GM21576 (cell line): Measurements from ENCODE around the gene XRCC3.

Source experiments
- ATAC-seq: cut with Tn5 transposase; IDR thresholded peaks from one replicate; pipeline ENCODE4 v1.9.1; 2021; ENCODE audit warnings: mild to moderate bottlenecking, moderate library complexity; ENCODE audit not compliant: unreplicated experiment

Gene XRCC3

DNA sequence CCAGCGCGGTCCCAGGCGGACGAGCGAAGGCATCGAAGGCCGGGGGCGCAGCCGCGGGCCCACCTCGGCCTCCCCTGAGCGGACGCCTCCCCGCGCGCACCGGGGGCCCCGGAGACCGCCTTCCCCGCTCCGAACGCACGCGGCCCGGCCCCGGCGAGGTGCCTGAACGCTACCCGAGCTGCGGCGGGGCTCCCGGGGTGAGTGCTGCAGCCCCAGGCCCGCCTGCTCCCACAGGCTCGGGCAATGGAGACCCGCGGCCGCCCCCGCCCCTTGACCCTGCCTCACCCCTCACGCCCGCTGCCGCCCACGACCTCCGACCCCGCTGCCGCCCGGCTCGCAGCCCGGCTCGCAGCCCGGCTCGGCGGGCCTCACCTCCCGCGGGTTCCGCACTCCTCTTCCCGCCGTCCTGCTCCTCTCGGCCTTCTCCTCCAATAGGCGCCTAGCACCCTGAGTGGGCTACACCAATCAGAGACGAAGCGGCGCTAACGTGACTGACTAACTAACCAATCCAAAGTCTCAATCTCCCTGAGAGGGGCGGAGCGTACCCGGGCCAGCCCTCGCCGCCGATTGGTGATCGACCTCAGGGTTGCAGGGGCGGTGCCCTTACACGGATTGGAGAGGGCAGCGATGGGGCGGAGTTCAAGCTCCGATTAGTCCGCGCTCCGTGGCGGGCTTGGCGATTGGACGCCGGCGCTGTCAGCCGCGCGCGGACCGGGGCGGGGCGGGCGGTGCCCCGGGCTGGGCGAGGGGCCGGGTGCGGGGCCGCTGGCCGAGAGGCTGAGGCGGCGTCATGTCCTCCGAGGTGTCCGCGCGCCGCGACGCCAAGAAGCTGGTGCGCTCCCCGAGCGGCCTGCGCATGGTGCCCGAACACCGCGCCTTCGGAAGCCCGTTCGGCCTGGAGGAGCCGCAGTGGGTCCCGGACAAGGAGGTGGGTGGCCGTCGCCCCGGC, at the start of gene XRCC3, which contains the start of gene ZFYVE21:
Gene XRCC3 (minus strand): TSS at position 400 of the 949 bp plus-strand sequence. CDS start 4,364 bp downstream, outside the sequence.
Gene ZFYVE21 (plus strand): TSS at position 759 of the 949 bp plus-strand sequence. CDS start 32 bp downstream, at position 791.
- ATAC-seq, result peak; percentile 94

DNA sequence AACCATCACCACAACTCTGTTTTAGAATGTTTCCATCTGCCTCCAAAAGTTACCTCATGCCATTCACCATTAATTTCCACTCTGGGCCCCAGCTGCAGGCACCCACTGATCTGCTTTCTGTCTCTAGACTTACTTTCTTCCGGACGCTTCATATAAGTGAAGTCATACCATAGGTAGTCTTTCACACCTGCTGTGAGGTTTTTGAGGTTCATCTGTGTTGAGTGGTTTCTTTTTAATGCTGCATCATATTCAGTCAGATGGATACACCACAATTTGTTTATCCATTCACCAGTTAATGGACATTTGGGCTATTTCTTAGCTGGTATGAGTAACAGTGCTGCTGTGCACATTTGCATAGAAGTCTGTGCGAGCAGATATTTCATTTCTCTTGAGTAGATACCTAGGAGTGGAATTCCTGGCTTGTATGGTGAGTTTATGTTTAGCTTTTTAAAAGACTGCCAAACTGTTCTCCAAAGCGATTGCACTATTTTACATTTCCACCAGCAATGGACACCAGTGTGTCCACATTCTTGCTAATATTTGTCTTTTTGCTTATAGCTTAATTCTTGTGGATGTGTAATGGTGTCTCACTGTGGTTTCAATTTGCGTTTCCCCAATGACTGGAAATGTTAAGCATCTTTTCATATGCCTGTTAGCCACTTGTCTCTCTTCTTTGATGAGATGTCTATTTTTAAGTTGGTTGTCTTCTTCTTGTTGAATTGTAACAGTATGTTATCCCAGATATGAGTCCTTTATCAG, 48.7 kb upstream of the XRCC3 start:
- ATAC-seq, result peak; percentile 71

DNA sequence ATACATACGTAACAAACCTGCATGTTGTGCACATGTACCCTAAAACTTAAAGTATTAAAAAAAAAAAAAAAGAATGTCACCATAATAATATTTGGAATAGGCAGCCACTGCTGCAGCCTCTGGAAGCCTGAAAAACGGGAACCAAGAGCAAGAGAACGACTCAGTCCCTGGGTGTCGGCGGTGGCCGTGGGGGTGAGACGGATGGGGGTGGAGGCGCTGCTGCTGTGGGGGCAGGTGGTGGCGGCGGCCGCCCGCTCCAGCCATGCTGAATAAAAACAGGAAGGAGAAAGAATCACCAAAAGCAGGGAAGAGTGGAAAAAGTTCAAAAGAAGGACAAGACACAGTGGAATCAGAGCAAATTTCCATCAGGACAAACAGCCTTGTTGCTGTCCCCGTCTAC, 47.3 kb upstream of the XRCC3 start:
- no peak for ATAC-seq

DNA sequence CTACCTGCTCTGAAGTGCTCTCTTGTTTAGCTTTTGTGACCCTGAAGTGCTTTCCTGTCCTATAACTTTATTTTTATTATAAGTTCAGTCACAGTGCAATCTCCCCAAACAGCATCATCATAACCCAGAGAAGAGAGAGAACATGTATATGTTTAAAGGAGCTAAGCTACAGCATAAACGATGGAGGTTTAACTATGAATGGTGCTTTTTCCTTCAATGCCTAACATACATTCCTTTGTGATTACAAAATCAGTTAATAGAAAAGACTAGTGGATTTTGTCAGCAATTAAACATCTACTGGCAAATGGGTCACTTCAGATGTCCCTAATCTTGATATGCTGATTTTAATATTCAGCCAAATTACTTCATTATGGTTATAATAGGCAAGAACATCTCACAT, 46.8 kb upstream of the XRCC3 start:
- no peak for ATAC-seq

DNA sequence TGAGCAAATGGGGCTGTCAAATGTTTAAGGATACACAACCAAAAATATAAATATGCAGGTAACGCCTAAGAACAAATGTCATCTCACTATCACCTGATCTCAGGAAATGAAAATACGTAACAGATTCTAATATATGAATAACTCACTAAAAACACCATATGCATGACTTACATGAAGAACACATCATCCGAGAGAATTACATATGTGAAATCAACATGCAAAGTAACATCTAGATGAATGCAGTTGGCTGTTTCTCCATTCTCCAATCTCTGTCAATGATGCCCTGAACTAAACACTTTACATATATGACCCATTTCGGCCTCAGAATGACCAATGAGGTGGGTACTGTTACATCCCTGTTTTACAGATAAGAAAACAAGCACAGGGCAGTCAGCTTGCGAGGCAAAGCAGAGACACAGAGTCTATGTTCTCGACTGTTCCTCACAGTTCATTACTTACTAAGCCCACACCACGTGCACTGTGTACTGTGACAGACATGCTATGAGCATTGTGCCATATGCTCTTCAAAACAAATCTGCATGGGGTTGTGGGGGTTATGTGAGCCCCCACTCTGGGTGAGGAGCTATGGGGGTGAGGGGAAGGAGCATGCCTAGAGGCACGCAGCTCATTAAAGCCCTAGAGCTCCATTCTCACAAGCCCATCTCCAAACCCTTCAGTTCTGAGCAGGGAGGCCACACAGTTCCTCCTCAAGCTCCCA, 43.0 kb upstream of the XRCC3 start:
- no peak for ATAC-seq

DNA sequence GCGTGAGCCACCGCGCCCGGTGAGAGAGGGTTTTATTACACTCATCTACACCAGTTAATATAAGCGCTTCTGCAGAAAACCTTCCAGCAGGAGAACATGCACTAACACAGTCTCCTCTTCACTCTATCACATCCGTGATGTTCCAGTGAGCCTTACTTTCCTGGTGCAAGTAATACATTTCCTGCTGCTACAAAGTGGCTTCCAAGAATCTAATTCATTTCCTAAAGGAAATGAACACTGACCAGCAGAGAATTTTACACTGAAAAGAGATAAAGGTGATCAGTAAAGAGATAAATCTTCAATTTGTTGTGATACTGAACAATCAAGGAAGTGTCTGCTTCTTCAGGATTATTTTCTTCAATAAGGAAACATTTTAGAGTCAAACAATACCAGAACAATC, 39.8 kb upstream of the XRCC3 start:
- no peak for ATAC-seq

DNA sequence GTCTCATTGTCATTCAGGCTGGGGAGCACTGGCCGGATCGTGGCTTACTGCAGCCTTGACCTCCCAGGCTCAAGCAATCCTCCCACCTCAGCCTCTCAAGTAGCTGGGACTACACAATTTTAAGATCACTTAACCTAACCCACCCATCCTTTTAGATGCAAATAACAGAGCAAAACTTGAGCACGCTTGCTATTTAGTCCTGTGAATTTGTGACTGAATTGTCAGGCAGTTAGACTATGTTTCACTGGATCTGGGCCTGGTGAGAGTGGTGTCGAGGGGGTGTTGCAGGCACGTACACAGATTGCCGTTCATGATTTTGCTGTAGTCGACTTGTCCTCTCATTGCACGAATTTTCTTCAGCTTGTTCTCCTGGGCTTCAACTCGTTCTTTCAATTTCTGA, 38.5 kb upstream of the XRCC3 start:
- ATAC-seq, result no peak

DNA sequence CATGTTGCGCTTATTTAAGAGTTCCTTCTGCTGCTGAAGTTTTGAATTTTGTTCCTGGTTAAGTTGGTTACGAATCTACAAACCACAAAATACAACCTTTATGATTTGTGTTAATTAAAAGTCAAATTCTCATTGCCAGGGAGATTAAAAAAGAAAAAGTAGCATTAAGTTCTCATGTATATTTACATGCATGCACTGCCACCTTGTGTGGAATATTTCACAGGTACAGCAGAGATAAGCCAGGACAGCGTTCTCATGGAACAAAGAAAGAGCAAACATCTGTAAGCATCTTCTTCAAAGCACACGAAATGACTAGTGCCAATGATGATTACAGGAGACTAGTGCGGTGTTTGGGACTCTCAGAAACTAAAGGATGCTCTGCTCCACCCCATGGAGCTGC, 34.6 kb upstream of the XRCC3 start:
- ATAC-seq, result no peak

DNA sequence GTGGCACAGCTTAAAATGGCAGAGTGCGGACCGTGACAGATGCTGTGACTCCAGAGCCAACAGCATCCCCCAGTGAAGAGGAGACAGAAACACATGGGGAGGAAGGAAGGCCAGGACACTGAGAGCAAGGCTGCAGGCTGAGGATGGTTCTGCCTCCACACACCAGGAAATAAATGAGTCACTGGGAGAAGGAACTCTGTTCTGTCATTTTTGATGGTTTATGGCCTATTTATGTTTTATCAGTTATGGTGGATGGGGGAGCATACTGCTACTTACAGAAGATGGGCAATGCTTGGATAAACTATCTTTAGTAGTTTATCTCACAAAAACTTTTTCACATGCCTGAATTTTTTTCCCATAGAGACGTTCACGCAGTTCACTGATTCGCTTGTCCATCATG, 34.2 kb upstream of the XRCC3 start:
- ATAC-seq, result no peak

DNA sequence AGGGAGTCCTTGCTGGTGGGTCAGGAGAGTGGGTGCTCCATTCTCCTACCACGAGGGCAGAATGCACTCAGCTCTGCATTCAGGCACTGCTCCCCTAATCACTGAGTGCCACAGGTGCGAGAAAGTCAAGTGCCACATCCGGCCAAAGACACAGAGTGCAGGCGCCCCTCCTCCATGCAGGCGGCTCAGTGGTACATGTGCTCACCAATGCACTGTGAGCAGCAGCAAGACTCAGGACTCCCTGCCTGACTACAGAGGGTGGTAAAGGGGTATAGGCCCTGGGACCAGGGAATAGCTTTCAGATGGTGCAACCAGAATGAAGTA, 33.2 kb upstream of the XRCC3 start:
- ATAC-seq, result no peak

DNA sequence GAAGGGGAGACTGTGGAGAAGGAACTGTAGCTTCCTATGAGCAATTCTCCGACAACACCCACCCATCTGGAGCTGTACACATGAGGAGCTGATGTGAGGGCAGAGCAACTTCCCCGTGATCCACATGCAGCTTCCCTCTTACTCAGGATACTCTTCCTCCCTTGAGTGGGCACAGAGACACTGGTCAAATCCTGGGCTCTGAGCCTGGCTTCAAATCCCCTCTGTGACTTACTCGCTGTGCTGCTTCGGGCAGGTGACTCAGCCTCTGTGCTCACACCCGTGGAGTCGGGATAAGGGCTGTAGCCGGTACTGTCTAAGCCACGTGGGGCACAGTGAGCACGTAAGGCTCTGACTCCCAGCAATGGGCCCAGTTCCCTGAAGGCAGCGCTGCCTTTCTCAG, 31.4 kb upstream of the XRCC3 start:
- no peak for ATAC-seq

DNA sequence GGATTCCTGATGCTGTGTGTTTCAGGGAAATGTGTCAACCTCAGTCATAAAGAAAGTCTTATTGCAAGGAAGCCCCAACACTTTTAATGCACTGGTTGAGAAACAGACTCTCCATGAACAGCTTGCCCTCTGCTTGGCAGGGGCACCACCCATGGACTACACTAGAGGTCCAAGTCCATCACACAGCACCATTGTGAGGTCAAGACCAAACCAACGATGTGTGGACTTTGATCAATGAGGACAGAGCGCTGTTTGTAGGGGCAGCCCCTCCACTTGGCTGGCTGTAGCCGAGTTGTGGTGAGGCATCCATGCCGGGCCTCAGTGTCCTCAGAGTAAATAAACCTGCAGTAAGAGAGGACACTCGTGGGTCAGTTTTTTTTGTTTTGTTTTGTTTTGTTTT, 30.2 kb upstream of the XRCC3 start:
- no peak for ATAC-seq

DNA sequence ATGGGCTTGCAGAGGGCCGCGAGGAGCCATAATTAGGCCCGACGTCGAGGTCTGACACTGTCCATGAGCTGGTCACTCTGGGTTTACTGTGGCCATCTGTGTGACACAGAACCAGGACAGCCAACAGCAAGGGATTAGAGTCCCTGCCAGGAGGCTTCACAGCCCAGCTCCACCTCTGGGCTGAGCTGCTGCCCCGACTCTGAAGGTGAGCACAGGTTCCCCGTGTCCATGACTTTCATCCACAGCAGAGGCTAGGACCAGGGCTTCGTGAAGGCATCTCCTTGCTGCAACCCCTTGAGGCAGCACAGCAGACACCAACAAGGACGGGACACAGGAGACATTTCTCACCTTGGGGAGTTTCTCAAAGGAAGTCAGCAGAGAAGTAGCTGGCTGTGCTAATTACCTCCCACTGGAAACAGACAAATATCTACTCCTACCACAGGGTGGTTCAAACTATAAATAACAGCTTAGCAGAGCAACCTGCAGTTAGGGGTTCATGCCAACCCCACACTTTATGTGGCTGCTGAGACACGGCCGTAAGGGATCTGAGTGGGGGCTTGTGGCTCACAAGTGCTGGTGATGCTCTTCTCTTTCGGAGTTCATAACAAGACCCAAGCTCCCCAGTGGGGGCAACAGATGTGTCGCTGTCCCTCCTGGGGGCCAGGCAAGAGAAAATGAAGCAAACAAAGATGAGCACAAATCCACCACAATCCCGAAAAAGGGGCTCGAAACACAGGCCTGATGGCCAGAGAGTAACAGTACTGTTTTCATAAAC, 29.6 kb upstream of the XRCC3 start:
- no peak for ATAC-seq

DNA sequence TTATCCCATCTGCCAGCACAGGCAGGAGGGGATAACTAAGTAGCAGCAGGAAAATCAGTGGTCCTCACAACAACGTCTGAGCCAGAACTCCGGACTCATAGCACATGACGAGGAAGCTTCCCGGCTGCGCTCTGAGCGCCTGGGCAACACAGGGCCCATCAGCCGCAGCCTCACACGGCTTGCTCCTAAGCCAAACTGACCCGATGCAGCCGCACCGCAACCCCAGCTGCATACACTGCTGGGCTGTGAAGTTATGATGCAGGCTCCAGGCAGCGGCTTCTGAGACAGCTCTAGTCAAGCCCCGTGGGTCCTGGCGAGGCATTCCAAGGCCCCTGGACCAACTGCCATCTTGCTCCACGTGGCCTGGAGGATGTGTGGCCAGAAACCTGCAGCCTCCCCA, 28.4 kb upstream of the XRCC3 start:
- ATAC-seq, result no peak

DNA sequence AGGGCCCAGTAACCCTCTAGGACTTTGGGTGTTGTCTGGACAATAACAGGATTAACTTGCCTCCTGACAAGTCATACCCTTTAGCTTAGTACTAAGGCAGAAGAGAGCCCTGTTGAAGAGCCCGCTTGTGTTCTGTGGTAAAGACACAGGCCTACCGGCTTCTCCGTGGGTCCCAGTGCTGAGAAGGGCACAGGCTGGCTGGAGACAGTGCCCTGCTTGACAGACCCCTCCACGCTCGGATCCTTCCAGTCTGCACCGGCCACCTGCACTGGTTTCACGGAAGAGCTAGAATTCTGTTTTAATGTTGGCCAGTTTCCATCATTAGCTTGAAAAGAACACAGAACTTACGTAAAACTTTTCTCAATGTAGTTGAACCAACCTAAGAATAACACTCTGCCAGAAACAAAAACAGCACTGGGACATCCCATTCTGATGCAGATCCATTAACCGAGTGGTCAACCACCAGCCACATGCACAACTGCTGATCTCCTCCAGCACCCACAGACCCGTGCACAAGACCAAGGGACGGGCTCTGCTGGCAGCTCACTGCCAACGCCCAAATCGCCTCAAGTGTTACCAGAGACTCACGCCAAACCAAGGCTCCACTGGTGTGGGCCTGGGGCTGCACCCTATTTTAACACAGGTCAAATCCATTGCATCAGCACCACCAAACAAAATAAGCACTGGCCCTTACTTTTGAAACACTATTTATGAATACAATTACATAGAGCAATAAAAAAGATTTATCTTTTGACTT, 27.4 kb upstream of the XRCC3 start:
- ATAC-seq, result no peak

DNA sequence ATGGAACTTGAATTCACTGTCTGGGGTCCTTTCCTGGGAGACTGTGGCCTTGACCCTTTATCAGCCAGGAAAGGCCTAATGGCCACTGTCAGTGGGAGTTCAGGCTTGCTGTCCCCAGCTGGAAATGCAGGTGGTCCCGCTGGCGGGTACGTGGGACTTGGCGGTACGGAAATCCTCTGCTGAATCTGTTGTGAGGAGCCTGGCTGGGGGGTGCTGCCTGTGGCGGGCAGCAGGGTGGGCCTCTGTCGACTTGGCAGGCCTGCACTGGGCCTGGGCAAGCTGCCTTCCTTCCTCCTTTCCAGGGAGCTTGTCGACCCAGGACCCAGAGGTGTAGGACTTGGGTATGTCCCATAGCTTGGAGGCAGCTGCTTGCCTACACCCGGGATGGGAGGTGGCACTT, 26.6 kb upstream of the XRCC3 start:
- ATAC-seq, result no peak

DNA sequence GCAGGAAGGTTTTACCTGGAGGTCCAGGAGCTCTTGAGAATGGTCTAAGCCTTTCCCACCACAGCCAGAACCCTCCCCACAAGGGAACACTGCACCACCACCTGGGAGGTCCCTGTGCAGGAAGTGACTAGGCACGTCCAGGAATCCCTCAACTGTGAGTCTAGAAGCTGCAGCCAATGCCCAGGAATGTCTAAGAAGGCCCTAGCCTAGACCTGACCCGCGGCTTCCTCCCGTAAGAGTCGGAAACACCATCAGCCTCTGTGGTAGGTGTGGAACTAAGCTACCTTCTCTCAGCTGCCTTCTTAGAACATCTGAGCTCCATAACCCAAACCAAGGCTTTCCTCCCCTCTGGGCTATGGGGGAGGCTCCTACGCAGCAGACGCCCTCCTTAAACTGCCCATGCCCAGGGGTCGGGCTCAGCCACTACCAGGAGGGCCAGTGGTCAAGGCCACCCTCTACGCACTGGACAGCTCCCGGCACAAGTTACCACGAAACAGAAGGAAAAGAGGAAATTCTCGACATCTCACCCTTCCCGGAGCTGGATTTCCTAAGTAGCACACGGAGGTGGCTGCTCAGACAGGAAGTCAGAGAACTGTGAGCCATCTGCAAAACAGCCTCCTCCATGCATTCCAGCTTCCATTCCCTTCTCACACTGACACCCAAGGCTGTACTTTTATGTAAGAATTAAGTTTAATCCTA, 25.9 kb upstream of the XRCC3 start:
- no peak for ATAC-seq

DNA sequence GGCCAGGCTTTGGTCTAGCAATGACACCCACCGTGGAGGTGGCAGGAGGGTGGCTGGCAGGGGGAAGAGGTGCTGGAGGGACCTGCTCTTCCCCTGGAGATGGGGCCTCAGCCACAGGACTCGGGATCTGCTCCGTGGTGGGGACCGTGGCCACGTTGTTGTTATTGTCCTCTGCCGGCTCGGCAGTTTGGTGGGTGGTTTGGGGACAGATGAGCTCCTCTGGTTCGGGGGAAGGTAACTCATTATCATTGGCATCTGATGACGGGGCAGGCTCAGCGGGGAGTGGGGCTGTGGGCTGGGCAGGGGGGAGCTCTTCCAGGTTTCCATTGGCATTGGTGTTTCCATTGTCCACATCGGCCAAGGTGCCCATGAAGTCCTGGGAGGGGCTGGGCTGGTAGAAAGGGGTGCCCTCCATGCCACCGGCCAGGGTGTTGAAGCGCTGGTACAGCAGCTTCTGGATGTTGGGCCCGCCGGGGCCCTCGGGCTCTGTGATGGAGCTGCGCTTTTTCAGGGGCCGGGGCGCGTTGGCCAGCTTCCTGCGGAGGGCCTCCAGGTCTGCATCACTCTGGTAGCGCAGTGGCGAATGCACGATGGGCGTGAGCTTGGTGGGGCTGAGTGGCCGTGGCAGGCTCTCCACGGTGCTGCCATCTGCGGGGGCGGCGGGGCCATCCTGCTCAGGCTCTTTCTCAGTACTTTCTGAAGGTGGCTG, 24.7 kb upstream of the XRCC3 start:
- ATAC-seq, result no peak

DNA sequence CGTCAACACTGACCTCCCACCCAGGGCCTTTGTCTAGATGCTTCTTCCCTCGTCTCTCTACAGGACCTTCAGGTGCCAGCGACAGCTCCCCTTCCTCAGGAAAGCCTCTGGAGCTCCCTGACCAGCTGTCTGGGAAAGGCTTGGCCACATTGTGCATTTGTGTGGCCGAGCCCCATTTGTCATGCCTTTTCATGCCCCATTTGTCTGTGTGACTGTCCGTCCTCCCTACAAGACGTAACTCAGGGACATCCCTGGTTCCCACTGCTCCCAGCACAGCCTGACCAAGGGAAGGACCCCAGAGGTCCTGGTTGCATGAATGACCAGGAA, 24.2 kb upstream of the XRCC3 start:
- no peak for ATAC-seq
